Fibroblast of mammary gland (primary cell): Measurements from ENCODE around the gene ABHD2.

Experiments used
- DNase-seq: peaks from one replicate; pipeline ENCODE4 v3.0.0-alpha.2; 2010; ENCODE audit warnings: low read depth
- H3K4me3 ChIP-seq: 2 replicates; pipeline ENCODE4 v1.5.1; 2011; ENCODE audit warnings: low read depth, mild to moderate bottlenecking, low read length, moderate library complexity; ENCODE audit not compliant: control insufficient read depth
- CTCF ChIP-seq: conservative IDR thresholded peaks from 2 replicates; pipeline ENCODE4 v1.5.1; 2011; ENCODE audit warnings: low read depth, low read length, inconsistent platforms; ENCODE audit not compliant: control insufficient read depth, insufficient read depth

Gene ABHD2

GRCh38 chr15:89198196-89198595, 109.9 kb downstream of the ABHD2 start:
- DNase-seq: no peak
- H3K4me3 ChIP-seq: no peak overlapping the region
- no peak for TF ChIP-seq CTCF

GRCh38 chr15:89198934-89199333, 110.7 kb downstream of the ABHD2 start:
- no peak for TF ChIP-seq CTCF
- no peak overlapping the region for H3K4me3 ChIP-seq
- no peak for DNase-seq

- no peak for TF ChIP-seq CTCF
- H3K4me3 ChIP-seq: no peak overlapping the region
- no peak for DNase-seq
These were observed 111.5 kb downstream of the ABHD2 start for GRCh38 chr15:89199746-89200145.

- H3K4me3 ChIP-seq: no peak overlapping the region
- no peak for DNase-seq
- no peak for TF ChIP-seq CTCF
These were observed 111.9 kb downstream of the ABHD2 start for GRCh38 chr15:89200182-89200581.

GRCh38 chr15:89201465-89202005, 113.3 kb downstream of the ABHD2 start:
- TF ChIP-seq CTCF: no peak
- no peak overlapping the region for H3K4me3 ChIP-seq
- DNase-seq: no peak

- TF ChIP-seq CTCF: no peak
- no peak for DNase-seq
- H3K4me3 ChIP-seq: no peak overlapping the region
These were observed 115.5 kb downstream of the ABHD2 start for GRCh38 chr15:89203705-89204273.
